UCSD-AML1 (cell line): ENCODE results near the gene UFSP1.

Source experiments
- DNase-seq: peaks from one replicate; lab custom pipeline; 2025; ENCODE audit not compliant: unreplicated experiment; lab: John Stamatoyannopoulos, UW

UFSP1 gene

DNA sequence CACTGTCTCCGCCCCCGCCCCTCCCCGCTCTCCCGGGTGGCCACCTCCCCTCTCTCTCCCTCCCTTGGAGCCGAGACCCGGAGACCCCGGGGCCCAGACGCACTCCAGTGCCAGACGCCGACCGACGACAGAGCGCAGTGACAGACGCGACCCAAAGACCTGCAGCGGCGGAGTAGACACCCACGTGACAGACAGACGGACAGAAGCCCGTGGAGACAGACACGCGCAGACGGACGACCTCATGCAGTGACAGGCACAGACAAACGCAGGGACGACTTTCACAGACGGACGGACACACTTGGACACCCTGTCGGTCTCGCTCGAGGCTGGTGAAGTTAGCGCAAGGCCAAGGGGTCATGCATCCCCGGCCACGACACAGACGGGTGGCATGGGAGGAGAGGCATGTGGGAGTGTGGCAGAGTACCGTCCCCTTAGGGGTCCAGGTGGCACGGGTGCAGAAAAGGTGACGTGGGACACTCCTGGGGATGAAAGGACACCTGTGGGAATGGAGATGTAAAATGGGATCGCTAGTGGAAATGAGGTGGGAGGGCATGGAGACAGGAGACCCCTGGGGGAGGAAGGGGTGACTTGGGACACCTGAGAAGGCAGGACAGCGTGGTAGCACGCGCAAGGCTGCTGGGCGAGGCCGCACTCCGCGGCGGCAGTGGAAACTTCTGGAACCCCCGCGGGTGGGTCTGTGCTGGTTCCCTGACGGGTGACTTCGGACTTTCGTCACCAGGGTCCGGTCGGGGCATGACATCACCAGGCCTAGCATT is 6.6 kb upstream of the UFSP1 start:
- no peak for DNase-seq

DNA sequence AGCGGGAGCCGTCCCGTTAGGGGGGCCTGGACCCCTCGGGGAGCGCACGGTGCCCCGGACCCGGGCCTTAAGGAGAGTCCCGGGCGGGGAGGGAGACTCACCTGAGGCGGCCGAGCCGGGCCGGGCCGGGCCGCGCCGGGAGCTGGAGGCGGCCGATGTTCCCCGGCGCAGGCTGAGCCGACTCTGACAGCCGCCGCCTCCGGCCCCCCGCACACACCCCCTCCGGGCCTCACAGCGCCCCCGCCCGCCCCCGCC is 6.1 kb upstream of the UFSP1 start, which contains the start of gene ACHE:
ACHE (minus strand) TSS at position 188 of the 255 bp plus-strand sequence. CDS start 1,656 bp downstream, outside the sequence.
- DNase-seq = no peak

DNA sequence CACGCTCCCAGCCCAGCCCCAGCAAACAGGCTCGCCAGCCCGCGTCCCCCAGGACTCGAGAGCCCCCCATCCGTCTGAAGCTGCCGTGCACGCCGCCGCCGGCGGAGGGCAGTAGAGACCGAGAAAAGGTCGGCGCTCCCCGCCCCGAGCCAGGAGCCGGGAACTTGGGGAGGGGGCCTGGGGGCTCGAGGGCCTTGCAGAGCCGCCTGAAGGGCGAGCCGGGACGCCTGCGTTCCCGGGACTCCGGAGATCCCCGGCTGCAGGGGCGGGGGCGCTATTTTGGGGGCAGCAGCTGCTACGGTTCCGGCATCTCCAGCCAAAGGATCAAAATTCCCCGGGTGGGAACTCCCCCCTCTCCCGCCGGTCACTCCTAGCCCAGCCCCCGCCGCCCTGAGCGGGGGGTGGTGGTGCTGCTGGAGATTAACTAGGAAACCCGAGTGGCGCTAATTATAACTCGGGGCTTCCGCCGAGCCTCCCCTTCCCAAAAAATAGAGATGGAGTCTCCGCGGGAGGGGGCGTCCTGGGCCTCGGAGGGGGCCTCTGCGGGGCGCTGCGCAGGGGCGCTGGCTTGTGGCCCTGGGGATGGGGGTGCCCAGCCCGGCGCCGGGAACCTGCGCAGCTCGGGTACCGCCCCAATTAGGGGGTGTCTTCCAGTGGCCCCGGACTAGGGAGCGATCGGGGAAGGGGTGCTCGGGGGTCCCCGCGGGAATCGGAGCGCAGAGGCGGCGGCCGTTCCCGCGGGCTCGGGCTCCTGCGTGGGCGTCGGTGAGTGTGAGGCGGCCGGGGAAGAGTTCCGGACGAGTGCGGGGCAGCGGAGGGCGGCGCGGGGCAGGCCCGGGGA is 5.6 kb upstream of the UFSP1 start:
- DNase-seq = peak; percentile 27

DNA sequence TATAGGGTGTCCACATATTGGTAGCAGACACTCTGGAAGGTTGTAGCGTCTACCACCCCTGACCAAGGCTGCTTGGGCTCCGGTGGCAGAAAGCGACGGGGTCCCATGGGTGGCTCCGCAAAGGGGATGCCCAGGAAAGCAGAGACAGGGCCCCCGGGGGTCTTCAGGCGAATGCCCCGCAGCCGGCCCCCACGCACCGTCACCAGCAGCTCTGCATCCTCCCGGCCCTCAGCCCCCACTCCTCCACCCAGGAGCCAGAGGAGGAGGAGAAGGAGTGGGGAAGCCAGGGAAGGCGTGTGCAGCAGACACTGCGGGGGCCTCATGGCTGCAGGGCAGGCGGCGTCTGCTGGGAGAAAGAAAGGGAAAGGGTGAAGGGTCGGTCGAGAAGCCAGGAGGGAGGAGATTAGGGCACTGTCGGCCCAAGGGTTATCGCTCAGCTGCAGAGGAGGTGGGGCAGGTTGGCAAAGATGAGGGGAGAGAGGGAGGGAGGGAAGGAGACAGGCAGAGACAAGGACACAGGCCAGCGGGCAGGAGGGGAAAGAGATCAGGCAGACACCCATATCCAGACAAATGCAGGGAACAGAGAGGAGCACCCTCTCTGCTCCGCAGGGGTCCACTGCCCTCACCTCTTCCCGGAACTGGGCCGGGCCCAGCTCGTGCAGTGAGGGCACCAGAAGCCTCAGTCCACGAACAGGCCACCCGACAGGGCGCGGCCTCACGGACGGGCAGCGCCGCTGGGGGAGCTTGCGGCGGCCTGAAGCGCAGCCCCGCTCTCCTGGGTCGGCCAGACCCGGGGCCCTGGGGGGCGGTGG is 4.6 kb upstream of the UFSP1 start:
- DNase-seq = no peak

DNA sequence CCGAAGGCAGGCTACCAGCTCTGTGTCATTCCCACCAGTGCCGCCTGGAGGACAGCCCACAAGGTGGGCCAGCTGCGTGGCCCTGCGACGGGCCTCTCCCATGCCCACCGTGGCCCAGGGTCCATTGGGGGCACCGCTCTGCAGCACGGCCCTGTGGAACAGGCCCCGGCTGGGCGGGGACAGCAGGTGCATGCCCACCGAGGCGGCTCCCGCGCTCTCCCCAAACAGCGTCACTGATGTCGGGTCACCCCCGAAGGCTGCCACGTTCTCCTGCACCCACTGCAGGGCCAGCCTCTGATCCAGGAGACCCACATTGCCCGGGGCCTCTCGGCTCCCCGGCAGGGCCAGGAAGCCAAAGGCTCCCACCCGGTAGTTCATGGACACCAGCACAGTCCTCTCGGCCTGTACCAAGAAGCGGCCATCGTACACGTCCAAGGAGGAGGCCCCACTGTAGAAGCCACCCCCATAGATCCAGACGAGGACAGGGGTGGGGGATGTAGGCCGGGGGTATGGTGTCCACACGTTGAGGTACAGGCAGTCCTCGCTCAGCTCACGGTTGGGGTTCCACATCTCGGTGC is 3.9 kb upstream of the UFSP1 start:
- DNase-seq = no peak

DNA sequence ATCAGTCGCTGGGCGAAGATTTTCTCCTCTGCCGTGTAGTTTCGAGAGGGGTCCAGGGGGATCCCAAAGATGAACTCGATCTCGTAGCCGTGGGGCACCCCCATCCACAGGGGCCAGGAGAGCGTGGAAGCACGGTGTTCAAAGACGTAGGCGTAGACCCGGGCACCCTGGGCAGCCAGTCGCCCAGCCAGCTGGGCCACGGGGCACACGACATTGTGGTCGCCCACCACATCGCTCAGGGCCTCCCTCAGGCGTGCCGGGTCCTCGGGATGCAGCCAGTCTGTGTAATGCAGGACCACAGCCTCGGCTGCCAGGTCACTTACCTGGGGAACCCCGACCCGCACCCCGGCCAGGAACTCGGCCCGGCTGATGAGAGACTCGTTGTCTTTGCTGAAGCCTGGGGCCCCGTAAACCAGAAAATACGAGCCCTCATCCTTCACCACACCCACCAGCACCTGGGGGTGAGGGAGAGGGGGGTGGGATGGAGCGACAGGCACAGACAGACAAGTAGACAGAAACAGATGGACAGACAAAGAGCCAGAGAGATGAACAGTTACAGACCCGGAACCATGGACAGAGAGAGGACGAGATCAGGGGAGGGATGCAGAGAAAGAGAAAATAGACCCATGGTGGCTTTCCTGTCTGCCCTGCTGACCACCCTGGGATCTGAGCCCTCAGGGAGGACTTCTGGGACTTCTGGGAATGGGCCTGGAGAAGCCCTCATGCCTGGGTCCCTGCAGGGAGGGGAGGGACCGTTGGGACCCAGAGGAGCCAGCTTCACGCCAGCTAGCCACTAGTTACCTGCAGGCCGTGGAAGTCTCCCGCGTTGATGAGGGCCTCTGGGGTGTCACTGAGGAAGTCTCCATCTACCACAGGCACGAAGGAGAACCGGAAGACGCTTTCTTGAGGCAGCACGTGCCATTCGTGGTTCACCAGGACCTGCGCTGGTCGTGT is 3.1 kb upstream of the UFSP1 start:
- no peak for DNase-seq

DNA sequence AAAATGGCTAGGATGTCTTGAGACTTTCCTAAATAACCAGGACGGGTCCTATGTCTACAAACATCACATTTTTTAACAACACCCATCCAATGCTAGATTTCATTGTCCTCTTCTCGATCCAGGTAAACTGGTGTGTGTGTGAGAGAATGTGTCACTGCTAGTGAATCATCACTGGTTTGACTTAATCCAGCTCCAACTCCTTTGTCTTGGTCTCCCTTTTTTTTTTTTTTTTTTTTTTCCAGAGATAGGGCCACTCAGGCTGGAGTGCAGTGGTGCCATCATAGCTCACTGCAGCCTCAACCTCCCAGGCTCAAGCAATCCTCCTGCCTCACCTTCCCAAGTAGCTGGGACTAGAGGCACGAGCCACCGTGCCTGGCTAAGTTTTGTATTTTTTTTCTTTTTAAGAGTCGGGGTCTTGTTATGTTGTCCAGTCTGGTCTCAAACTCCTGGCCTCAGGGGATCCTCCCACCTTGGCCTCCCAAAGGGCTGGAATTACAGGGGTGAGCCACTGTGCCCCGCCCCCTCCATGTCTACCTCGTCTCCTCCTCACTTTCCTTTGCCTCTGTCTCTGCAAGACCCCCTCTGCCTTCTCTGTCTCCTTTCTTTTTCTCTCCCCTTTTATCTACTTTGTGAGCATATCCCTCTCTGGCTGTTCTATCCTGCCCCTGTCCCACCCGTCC is 2.2 kb upstream of the UFSP1 start:
- DNase-seq = no peak

DNA sequence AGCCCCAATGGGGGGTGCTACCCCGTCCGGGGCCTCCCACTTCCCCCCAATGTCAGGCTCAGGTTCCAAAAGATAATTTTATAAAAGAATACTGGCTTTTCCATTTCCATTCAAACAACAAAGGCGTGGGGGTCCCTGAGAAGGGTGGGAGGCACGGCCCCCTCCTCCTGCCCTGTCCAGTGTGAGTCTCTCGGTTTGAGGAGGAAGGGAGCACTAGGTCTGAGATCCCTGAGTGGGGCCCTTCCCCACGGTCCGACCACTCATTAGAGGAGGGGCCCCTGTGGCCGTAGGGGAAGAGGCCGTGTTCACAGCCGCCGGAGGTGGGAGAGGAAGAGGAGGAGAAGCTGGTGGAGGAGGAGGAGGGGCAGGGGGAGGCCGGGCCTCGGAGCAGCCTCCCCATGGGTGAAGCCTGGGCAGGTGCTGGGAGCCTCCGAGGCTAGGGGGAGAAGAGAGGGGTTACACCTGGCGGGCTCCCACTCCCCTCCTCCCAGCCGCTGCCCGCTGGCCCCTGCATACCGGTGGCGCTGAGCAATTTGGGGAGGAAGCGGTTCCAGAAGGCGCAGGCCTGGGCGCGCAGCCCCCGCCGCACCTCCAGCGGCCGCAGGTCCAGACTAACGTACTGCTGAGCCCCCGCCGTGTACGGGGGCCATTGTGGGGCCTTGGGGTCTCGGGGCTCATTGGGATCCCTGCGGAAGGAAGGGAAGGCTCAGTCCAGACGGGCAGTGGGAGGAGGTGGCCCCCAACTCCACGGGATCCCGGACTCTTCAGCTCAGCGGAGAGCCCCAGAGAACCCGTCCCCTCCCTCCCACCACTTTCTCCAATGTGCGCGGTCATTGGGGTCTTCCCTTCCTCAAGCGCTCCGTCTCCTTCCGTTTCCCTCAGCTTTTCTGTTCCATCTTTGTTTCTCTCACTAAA is 1.4 kb upstream of the UFSP1 start:
- peak; percentile 10 for DNase-seq

DNA sequence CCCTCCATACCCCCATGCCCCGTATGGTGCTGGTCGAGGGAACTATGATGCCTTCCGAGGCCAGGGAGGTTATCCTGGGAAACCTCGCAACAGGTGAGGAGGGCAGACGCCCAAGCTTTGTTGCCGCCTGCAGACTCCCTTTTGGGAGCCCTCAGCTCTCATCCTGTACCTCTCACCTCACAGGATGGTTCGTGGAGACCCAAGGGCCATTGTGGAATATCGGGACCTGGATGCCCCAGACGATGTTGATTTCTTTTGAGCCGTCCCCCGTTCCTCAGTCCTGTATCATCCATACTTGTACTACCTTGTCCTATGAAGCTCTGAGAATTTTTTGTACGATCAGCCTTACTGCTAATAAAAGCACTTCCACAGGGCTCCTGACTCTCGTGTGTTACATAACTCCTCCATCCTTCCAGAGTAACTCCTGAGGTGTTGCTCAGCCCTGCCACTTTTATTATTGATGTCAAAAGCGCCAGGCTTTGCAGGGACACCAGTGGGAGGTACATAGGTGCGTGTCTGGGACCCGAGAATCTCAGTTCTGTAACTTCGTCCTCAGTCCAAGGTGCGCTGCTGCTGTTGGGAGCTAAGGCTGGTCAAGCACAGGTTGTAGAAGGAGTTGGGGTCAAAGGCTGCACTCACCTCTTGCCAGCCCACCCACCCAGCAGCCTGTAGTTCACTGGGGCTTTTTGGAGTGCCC is 1.1 kb downstream of the UFSP1 start:
- DNase-seq = no peak

DNA sequence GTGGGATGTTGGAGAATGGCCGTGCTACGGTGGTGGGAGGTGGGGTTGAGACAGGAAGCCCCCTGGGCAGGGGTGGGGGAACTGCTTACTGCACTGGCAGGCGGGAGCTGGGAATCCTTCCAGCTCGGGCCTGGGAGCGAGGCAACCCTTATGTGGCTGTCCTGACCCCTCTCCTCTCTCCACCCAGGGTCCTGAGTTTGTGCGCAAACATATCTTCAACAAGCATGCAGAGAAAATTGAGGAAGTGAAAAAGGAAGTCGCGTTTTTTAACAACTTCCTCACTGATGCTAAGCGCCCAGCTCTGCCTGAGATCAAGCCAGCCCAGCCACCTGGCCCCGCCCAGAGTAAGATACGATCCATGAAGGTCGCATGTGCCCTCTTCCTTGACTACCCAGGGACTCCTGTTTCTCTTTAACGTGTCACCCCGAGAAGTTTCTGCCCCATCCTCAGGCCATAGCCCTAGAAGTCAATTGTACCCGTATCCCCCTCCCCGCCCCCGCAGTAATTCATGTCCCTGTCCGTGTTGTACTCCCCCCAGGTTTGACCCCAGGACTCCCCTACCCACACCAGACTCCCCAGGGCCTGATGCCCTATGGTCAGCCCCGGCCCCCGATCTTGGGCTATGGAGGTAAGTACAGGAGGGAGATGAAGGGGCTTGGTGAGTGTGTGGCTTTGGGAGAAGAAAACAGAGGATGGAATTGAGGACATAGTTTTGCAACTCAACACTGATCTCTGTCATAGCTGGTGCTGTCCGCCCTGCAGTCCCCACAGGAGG is 1.8 kb downstream of the UFSP1 start:
- DNase-seq = peak; percentile 57

DNA sequence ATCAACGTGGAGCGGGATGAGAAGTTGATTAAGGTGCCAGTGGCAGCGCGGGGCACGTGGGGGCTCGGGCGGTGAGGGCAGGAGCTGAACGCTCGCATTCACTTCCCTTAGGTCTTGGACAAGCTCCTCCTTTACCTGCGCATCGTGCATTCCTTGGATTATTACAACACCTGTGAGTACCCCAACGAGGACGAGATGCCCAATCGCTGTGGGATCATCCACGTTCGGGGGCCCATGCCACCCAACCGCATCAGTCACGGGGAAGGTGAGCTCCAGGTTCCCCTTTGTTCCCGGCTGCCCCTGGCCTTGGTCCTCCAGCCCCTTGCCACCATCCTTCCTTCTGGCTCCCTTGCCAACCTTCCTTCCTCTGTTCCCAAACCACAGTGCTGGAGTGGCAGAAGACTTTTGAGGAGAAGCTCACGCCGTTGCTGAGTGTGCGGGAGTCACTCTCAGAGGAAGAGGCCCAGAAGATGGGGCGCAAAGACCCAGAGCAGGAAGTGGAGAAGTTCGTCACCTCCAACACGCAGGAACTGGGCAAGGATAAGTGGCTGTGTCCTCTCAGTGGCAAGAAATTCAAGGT is 2.5 kb downstream of the UFSP1 start:
- no peak for DNase-seq

DNA sequence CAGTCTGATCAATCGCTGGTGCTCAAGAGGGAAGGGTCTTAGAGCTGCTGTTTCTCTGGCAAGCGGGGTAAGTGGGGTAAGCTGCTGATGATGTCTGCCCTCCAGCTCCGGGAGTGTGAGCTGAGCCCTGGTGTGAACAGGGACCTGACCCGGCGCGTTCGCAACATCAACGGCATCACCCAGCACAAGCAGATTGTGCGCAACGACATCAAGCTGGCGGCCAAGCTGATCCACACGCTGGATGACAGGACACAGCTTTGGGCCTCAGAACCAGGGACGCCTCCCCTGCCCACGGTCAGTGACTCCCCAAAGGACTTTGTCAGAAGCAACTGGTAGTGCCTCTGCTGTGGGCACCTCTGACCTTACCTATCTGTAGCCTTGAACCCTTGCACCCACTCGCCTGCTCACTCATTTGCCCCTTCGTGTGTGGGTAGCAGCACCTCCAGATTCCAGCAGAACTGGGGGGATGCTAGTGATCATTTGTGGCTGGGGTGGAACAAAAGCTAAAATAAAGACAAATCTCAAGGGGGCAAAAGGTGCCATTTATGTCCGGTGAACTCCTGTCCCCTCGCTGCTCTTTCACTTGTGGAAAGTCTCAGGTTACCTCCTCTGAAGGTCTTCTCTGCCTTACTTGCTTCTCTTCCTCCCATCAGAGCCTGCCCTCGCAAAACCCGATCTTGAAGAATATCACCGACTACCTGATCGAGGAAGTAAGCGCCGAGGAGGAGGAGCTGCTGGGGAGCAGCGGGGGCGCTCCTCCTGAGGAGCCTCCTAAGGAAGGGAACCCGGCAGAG is 3.2 kb downstream of the UFSP1 start:
- DNase-seq = no peak

DNA sequence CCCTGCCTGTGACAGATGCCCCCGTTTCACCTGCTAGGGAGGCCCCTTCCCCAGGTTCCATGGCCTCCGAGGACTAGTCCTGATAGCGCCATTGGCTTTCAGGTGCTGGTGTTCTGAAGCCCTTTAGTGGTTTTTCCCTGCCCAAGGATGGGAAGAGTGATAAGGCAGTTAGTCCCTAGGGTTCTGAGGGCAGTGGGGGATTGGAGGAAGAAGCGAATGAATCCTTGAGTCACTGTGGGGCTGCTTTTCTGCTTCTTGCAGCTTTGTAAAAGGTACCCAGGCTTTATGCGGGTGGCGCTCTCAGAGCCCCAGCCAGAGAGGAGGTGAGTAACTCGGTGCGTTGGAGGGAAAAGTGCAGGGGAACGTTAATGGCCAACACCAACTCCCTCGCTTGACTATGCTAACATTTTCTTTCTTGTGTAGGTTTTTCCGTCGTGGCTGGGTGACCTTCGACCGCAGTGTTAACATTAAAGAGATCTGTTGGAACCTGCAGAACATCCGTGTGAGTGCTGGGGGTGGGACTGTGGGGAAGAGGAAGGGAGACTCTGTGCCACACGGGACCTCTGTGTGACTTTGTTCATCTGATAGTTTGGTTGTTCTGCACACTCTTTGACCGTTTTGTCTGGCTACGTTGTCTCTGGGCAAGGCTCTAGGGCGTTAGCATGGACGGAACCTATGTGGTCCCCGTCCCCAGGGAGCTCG is 3.9 kb downstream of the UFSP1 start:
- DNase-seq = no peak

DNA sequence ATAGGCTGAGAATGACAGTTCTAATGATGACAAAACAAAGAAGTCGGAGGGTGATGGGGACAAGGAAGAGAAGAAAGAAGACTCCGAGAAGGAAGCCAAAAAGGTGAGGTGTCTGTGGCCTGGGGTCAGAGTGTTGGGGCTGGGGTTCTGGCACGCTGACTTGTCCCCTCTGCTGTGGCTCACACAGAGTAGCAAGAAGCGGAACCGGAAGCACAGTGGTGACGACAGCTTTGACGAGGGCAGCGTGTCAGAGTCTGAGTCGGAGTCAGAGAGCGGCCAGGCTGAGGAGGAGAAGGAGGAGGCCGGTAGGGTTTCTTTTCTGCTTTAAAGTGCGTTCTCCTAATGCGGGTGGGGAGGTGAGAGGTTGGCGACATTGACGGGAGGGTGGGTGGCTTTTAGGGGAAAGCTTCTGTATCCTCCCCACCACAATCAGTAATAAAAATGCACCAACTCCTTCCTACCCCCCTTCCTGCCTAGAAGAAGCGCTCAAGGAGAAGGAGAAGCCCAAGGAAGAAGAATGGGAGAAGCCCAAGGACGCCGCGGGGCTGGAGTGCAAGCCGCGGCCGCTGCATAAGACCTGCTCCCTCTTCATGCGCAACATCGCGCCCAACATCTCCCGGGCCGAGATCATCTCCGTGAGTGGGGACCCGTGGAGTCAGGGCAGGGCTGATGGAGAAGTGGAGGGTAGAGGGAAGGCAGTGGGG is 4.6 kb downstream of the UFSP1 start:
- no peak for DNase-seq
